ENCODE results near the gene RAET1L. TPM values are rescaled to one million over a fixed set of nuclear protein-coding genes. Genes with fewer than 3 reads are reported as not detected.
"Not testable (repeated sequence)": the region's sequence is repeated elsewhere in the genome, so short reads cannot be mapped to it uniquely, and the experiment has no call there.

Gene RAET1L
- total RNA-seq, 1 experiment from 2014 or later: 1.3 TPM

GRCh38 chr6:149991838-149992237 lies 33.5 kb downstream of the RAET1L start:
- H3K9me3 Mint-ChIP-seq (ENCODE audit: low read depth, unreplicated experiment): peaks cover 4% of the 10 kb centered on the region
- CTCF ChIA-PET: interaction anchor here (0.7 kb wide), 1 partner anchor 15 kb away, joined by 5 read pairs; no protein-coding TSS in a partner anchor
- no TSS peak for BruUV-seq (replicated peaks)

DNA sequence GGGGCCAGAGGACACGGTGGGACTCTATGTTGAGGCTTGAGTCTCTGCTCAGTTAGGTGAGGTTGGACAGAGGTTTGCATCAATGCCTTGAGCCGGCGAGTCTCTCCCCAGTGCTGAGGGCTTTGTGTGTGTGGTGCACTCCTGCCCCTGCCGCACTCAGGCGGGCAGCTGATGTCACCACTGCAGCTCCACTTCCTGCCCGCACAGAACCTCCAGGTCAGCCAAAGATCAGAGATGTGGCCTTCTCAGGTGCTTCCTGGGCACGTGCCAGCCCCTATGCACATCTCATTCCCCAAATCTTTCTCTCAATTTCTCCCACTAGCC lies 33.9 kb downstream of the RAET1L start:
- intact Hi-C loops (cut with micrococcal nuclease; ENCODE audit: unreplicated experiment); H3K27ac Mint-ChIP-seq (ENCODE audit: unreplicated experiment); CTCF ChIA-PET; DNase-seq; H3K9me3 Mint-ChIP-seq (ENCODE audit: low read depth, unreplicated experiment); H3K36me3 Mint-ChIP-seq (ENCODE audit: insufficient read depth, unreplicated experiment); BruUV-seq (replicated peaks): not testable (repeated sequence)
- peaks cover 81% of the 10 kb centered on the region for H3K27me3 Mint-ChIP-seq (ENCODE audit: unreplicated experiment)
- peaks cover 21% of the 10 kb centered on the region for H3K4me1 Mint-ChIP-seq (ENCODE audit: low read depth, unreplicated experiment)
- H3K4me3 Mint-ChIP-seq (ENCODE audit: low read depth, unreplicated experiment): peak overlapping the region; percentile 57

More at GRCh38 chr6:149991838-149992237, 33.5 kb downstream of the RAET1L start:
- H3K4me3 Mint-ChIP-seq (ENCODE audit: low read depth, unreplicated experiment): no peak overlapping the region
- intact Hi-C loops (cut with micrococcal nuclease; ENCODE audit: unreplicated experiment): no loop called here
- H3K4me1 Mint-ChIP-seq (ENCODE audit: low read depth, unreplicated experiment): peaks cover 21% of the 10 kb centered on the region
- no peak overlapping the region for H3K27ac Mint-ChIP-seq (ENCODE audit: unreplicated experiment)
- H3K27me3 Mint-ChIP-seq (ENCODE audit: unreplicated experiment): peaks cover 81% of the 10 kb centered on the region
- DNase-seq: no peak
- no peak for TF ChIP-seq CTCF (IDR thresholded peaks at IDR 0.05; ENCODE audit: unreplicated experiment)
- H3K36me3 Mint-ChIP-seq (ENCODE audit: insufficient read depth, unreplicated experiment): peaks cover 6% of the 10 kb centered on the region

DNA sequence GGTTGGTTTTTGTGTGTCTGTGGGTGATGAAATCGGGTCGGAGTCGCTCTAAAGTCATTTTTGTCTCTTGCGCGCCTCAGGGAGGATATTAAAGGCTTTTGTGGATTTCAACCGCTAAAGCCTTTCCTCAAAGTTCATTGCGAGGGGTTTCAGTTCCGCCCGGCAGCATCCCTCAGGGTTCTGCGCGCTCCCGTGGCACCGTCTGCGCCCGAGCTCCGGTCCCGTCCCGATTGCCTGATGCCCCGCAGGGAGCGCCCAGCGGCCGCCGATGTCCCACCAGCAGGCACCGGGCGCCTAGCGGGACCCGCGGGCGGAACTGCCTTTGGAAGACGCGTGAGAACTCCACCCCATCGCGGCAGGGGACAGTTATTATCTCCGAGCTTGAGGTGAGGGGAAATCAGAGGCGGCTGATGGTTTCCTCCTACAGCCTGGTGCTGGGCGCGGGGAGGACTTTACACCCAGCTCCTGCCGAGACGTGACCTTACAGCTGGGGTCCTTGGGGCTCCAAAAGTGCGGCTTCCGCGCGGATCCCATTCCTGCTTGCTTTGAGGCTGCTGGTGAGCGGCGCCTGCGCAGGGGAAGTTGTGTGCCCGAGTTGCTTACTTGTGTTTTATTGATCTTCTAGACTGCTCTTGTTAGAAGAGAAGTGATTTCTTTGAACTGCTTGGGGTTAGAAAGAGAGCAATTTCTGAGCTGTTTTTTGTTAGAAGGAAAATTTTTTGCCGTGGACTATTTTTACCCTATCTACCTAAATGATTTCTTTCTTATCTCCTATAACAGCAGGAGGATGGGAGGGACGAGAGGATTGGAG lies 34.5 kb downstream of the RAET1L start:
- Mint-ChIP-seq H3K4me1 (ENCODE audit: low read depth, unreplicated experiment) (peaks cover 21% of the 10 kb centered on the region), H3K27me3 (ENCODE audit: unreplicated experiment) (peaks cover 81% of the 10 kb centered on the region), H3K27ac (ENCODE audit: unreplicated experiment) (no peak overlapping the region), H3K9me3 (ENCODE audit: low read depth, unreplicated experiment) (peaks cover 4% of the 10 kb centered on the region), H3K36me3 (ENCODE audit: insufficient read depth, unreplicated experiment) (peaks cover 6% of the 10 kb centered on the region), H3K4me3 (ENCODE audit: low read depth, unreplicated experiment) (peak overlapping the region; percentile 57)
- DNase-seq: peak; percentile 15
- intact Hi-C loops (cut with micrococcal nuclease; ENCODE audit: unreplicated experiment): no loop called here
- CTCF ChIA-PET: no interaction called here
- TF ChIP-seq CTCF (IDR thresholded peaks at IDR 0.05; ENCODE audit: unreplicated experiment): no peak
- BruUV-seq (replicated peaks): no TSS peak

DNA sequence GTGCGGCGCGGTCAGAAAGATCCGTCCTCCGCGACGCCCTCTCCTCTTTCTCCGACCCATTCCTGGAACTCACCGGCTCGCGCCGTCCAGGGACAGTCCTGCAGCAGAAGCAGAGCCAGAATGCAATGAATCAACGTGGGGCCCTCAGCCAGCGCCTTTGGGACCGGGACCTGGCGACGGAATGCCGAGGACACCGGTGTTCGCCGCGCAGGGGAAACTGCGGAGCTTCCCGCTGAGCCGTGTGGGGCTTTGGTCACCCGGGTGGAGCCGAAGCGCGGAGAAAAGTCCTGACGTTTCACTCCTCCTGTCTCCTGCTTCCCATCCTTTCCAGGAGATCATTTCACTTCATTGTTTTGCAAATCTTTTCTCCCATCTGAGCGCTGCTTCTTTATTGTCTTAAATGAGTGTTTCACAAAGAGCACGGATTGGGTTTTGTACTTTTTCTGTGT lies 35.1 kb downstream of the RAET1L start:
- BruUV-seq (replicated peaks): no TSS peak
- no peak for DNase-seq
- intact Hi-C loops (cut with micrococcal nuclease; ENCODE audit: unreplicated experiment): no loop called here
- Mint-ChIP-seq H3K4me1 (ENCODE audit: low read depth, unreplicated experiment) (peaks cover 21% of the 10 kb centered on the region), H3K36me3 (ENCODE audit: insufficient read depth, unreplicated experiment) (peaks cover 6% of the 10 kb centered on the region), H3K4me3 (ENCODE audit: low read depth, unreplicated experiment) (peak overlapping the region; percentile 57), H3K27me3 (ENCODE audit: unreplicated experiment) (peaks cover 80% of the 10 kb centered on the region), H3K27ac (ENCODE audit: unreplicated experiment) (no peak overlapping the region), H3K9me3 (ENCODE audit: low read depth, unreplicated experiment) (peaks cover 4% of the 10 kb centered on the region)
- TF ChIP-seq CTCF (IDR thresholded peaks at IDR 0.05; ENCODE audit: unreplicated experiment): no peak
- CTCF ChIA-PET: no interaction called here

All from Calu3 (cell line).